GM12865 (cell line): ENCODE measurements around the gene PAK3.

ENCODE experiments used
- DNase-seq: peaks from one replicate; pipeline ENCODE4 v3.0.0; 2010; ENCODE audit warnings: low read depth
- H3K4me3 ChIP-seq: 2 replicates; pipeline ENCODE4 v1.5.1; 2011; ENCODE audit warnings: mild to moderate bottlenecking, low read depth, low read length, control low read depth
- TF ChIP-seq, protein P1 (sequence below): IDR thresholded peaks from 2 replicates; pipeline ENCODE4 v1.5.1; 2011; ENCODE audit warnings: low read length, control low read depth, low read depth, inconsistent platforms; ENCODE audit not compliant: insufficient read depth; ENCODE audit errors: missing control alignments

Gene PAK3

DNA sequence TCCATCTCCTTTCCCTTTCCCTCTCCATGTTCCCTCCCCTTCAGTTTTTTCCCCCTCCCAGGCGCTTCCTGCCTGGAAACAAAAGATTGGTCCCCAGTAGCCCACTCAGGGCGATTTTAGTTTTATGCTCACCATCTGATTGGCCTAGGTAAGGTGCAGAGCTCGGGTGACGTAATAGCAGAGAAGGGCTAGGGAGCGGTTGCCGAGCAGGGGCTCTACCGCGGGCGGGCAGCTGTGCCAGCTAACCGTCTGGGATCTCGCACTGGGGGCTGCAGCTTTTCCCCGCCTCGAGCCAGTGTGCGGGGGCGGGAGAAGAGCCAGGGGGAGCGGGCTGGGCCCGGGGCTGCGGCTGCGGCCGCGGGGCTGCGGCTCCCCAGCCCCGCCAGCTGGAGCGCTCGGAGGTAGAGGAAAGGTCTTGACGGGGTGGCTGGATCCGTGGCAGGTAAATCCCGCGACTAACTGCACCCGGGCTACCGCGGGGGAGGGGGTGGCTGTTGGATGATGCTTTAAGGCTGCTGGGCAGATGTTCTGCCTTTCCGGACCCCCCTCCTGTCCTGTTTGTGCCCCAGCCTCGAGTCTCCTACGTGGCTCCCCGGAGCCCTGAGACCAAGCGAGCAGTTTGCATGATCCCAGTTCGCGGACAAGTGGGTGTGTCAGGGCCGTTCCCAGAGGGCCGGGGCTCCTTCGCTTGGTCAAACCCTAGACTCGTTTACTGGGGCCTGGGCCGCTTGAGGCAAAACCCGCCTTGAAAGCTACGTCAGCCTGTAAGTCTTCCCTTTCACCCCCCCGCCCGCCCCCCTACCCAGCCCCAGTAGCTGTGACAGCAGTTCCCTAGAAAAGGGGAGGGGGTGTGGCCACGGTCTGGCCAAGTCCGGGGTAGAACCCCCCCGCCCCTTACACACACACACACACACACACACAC lies at the start of gene PAK3:
Gene PAK3, plus strand, starts transcription at position 218 of the 922 bp plus-strand sequence. CDS start 26,913 bp downstream, outside the sequence.
- DNase-seq, result no peak
- H3K4me3 ChIP-seq, result peak within 1 kb of the TSS; percentile 18; the same call in 1 of the 2 replicates
- TF ChIP-seq, protein P1, sequence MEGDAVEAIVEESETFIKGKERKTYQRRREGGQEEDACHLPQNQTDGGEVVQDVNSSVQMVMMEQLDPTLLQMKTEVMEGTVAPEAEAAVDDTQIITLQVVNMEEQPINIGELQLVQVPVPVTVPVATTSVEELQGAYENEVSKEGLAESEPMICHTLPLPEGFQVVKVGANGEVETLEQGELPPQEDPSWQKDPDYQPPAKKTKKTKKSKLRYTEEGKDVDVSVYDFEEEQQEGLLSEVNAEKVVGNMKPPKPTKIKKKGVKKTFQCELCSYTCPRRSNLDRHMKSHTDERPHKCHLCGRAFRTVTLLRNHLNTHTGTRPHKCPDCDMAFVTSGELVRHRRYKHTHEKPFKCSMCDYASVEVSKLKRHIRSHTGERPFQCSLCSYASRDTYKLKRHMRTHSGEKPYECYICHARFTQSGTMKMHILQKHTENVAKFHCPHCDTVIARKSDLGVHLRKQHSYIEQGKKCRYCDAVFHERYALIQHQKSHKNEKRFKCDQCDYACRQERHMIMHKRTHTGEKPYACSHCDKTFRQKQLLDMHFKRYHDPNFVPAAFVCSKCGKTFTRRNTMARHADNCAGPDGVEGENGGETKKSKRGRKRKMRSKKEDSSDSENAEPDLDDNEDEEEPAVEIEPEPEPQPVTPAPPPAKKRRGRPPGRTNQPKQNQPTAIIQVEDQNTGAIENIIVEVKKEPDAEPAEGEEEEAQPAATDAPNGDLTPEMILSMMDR, result no peak

DNA sequence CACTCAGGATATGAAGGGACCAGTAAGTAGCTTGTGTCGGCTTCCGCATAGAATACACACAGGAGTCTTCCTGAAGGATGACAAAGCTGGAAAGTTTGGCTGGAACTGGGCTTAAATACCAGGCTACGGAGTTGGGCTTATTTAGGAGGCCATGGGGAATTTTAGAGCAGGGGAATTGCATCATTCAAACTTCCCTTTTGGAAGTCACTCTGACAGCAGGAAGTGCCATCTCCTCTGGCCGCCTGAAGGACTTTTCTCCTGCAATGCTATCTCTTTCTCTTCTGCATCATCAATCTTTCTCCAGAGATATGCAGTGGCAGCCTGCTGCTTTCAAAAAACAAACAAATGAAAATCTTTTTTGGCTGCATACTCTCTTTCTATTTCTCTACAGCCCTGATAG lies 48.4 kb upstream of the PAK3 start:
- DNase-seq, result no peak
- H3K4me3 ChIP-seq, result no peak overlapping the region
- TF ChIP-seq, protein P1, result no peak

DNA sequence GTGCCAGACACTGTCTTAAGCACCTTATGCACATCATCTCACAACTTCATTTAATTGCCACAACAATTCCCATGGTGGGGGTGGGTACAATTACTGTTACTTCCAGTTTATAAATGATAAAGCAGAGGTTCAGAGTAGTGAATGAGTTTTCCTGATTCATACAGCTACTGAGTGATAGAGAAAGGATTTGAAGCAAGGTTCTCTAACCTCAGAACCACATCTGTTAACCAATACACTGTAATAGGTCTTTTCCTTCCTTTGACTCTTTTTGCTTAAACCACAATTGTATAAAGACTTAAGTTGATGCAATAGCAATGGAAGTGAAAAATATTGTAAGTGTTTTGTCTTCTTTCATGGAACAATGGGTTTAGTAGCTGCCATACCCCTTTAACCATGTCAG lies 43.5 kb upstream of the PAK3 start:
- H3K4me3 ChIP-seq, result no peak overlapping the region
- TF ChIP-seq, protein P1, result no peak
- no peak for DNase-seq

DNA sequence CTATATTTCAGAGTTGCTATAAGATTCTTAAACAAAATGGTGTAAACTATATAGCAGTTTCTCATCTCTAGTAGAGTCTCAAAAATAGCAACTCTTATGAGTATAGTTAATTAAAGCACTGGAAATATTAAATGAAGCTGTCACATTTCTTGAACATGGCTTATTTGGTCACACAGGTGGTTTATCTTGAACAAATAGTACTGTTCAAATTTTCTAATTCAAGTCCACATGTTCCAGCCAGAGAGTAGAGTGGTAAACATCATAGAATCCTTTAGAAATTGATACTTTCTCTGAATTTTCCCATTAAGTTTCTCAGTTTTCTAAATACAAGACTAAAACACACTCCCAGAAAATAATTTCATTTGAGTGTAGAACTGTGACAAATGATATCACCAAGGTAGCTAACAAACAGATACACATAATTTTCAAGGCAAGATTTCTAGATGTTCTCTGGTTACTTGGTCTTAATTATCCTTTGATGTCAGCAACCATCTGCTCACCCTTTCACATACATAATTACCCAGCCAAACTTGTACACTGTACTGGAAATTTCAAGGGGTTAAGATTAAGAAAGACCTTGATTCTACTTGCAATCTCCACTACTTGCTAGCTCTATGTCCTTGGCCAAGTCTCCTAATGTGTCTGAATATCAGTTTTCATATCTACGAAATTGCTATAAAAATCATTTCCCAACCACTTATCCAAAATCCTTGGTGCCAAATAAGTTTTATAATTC lies 24.3 kb upstream of the PAK3 start:
- no peak for DNase-seq
- TF ChIP-seq, protein P1, result no peak
- no peak overlapping the region for H3K4me3 ChIP-seq

DNA sequence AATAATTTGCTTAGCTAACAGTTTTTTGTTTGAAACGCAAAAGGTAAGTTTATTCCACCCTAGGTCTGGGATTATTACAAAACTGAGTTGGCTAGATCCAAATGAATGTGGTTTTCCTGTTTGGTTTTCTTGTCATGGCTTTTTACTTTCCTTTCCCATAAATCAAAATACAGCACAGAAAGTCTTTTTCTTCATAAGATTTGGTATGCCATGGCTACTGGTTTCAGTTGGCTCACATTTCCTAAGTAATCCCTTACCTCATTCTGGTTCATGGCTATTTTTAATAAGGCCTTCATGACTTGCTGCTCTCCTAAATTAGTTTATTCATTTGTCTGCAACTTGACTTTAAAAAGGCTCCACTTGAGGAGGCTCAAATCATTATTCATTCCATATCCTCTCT lies 12.9 kb upstream of the PAK3 start:
- TF ChIP-seq, protein P1, result no peak
- DNase-seq, result no peak
- H3K4me3 ChIP-seq, result no peak overlapping the region

DNA sequence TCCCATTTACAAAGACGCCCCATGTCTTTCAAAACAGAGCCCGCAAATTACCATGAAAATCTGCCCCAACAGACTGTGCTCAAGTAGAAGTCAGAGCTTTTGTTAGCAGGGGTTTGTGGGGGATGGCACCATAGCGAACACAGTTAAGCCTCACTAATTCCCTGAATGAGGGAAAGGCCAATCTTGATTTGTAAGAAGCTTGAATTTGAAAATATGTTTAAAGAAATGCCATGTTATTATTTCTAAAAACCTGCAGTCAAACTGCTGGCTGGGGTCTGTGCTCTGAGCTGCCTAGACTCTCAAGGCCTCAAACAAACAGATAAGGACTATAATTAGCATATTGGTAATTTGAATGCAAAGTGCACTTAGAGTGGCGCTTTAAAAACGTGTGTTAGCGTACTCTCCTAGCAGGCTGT lies 9.4 kb upstream of the PAK3 start:
- TF ChIP-seq, protein P1, result no peak
- H3K4me3 ChIP-seq, result no peak overlapping the region
- no peak for DNase-seq
